Measurements from ENCODE around the gene VRTN. TPM values are rescaled to one million over a fixed set of nuclear protein-coding genes. Genes with fewer than 3 reads are reported as not detected.

VRTN gene
- total RNA-seq, 1 donor from 2014 or later: not detected

DNA sequence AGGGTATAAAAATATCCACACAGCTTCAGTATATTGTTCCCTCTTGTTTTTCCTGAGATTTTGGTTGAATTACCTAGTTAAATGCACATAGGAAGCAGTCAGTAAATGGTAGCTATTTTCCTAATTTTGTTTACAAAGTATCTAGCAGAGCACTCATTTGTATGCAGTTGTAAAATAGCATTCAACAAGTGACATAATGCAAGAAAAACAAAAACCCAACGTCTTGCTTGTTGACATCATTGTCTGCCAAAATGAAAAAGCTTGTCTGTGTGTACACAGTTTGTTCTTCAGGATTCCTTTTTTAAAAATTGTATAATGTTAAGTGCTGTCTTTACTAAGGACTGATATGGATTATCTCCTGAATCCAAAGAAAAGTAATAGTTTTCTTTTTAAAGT lies 2.7 kb downstream of the VRTN start:
- no peak overlapping the region for H3K4me3 ChIP-seq
- H3K9me3 ChIP-seq: no peaks in the 10 kb centered on the region
- no peaks in the 10 kb centered on the region for H3K4me1 ChIP-seq
- DNase-seq (no peak), ATAC-seq (no peak)
- no peak overlapping the region for H3K27ac ChIP-seq
- H3K27me3 ChIP-seq: peaks cover 2% of the 10 kb centered on the region
- H3K36me3 ChIP-seq: no peaks in the 10 kb centered on the region
- intact Hi-C loops (cut with DNase I): no loop called here
- TF ChIP-seq, protein P1, sequence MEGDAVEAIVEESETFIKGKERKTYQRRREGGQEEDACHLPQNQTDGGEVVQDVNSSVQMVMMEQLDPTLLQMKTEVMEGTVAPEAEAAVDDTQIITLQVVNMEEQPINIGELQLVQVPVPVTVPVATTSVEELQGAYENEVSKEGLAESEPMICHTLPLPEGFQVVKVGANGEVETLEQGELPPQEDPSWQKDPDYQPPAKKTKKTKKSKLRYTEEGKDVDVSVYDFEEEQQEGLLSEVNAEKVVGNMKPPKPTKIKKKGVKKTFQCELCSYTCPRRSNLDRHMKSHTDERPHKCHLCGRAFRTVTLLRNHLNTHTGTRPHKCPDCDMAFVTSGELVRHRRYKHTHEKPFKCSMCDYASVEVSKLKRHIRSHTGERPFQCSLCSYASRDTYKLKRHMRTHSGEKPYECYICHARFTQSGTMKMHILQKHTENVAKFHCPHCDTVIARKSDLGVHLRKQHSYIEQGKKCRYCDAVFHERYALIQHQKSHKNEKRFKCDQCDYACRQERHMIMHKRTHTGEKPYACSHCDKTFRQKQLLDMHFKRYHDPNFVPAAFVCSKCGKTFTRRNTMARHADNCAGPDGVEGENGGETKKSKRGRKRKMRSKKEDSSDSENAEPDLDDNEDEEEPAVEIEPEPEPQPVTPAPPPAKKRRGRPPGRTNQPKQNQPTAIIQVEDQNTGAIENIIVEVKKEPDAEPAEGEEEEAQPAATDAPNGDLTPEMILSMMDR (IDR thresholded peaks at IDR 0.05): no peak

DNA sequence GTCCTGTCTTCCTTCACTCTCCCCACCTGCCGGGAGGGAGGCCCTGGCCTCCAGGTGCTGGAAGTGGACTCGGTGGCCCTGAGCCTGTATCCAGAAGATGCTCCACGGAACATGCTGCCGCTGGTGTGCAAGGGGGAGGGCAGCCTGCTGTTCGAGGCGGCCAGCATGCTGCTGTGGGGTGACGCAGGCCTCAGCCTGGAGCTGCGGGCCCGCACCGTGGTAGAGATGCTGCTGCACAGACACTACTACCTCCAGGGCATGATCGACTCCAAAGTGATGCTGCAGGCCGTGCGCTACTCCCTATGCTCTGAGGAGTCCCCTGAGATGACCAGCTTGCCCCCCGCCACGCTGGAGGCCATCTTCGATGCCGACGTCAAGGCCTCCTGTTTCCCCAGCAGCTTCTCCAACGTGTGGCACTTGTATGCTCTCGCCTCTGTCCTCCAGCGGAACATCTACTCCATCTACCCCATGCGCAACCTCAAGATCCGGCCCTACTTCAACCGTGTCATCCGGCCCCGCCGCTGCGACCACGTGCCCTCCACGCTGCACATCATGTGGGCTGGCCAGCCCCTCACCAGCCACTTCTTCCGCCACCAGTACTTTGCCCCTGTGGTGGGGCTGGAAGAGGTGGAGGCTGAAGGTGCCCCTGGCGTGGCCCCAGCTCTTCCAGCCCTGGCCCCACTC lies 8.8 kb downstream of the VRTN start:
- H3K9me3 ChIP-seq: no peaks in the 10 kb centered on the region
- H3K4me3 ChIP-seq: no peak overlapping the region
- ATAC-seq (no peak), DNase-seq (peak; percentile 52)
- TF ChIP-seq, protein P1 (IDR thresholded peaks at IDR 0.05): no peak
- no peaks in the 10 kb centered on the region for H3K4me1 ChIP-seq
- H3K27me3 ChIP-seq: peaks cover 2% of the 10 kb centered on the region
- no peak overlapping the region for H3K27ac ChIP-seq
- no peaks in the 10 kb centered on the region for H3K36me3 ChIP-seq
- intact Hi-C loops (cut with DNase I): no loop called here

DNA sequence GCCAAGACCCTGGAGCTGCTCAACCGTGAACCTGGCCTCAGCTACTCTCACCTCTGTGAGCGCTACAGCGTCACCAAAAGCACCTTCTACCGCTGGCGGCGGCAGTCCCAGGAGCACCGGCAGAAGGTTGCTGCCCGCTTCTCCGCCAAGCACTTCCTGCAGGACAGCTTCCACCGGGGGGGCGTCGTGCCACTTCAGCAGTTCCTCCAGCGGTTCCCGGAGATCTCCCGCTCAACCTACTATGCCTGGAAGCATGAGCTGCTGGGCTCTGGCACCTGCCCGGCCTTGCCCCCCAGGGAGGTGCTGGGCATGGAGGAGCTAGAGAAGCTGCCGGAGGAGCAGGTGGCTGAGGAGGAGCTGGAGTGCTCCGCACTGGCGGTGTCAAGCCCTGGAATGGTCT lies 9.3 kb downstream of the VRTN start:
- Histone ChIP-seq H3K4me3 (no peak overlapping the region), H3K27ac (no peak overlapping the region), H3K27me3 (no peaks in the 10 kb centered on the region), H3K4me1 (no peaks in the 10 kb centered on the region), H3K36me3 (no peaks in the 10 kb centered on the region), H3K9me3 (no peaks in the 10 kb centered on the region)
- DNase-seq (peak; percentile 44), ATAC-seq (no peak)
- TF ChIP-seq, protein P1 (IDR thresholded peaks at IDR 0.05): no peak
- intact Hi-C loops (cut with DNase I): no loop called here

DNA sequence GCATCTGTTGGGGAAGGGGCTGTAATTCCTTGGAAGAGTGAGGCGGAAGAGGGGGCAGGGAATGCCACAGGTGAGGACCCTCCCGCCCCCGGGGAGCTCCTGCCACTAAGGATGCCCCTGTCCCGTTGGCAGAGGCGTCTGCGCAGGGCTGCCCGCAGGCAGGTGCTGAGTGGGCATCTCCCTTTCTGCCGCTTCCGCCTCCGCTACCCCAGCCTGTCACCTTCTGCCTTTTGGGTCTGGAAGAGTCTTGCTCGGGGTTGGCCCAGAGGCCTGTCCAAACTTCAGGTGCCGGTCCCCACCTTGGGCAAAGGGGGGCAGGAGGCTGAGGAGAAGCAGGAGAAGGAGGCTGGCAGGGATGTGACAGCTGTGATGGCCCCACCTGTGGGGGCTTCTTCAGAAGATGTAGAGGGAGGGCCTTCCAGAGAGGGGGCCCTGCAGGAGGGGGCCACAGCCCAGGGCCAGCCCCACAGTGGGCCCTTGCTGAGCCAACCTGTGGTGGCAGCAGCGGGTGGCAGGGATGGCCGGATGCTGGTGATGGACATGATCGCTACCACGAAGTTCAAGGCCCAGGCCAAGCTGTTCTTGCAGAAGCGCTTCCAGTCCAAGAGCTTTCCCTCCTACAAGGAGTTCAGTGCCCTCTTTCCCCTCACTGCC lies 10.0 kb downstream of the VRTN start:
- ATAC-seq (no peak), DNase-seq (peak; percentile 51)
- intact Hi-C loops (cut with DNase I): no loop called here
- no peak overlapping the region for H3K27ac ChIP-seq
- H3K4me1 ChIP-seq: no peaks in the 10 kb centered on the region
- H3K4me3 ChIP-seq: no peak overlapping the region
- TF ChIP-seq, protein P1 (IDR thresholded peaks at IDR 0.05): no peak
- no peaks in the 10 kb centered on the region for H3K9me3 ChIP-seq
- no peaks in the 10 kb centered on the region for H3K27me3 ChIP-seq
- H3K36me3 ChIP-seq: no peaks in the 10 kb centered on the region

DNA sequence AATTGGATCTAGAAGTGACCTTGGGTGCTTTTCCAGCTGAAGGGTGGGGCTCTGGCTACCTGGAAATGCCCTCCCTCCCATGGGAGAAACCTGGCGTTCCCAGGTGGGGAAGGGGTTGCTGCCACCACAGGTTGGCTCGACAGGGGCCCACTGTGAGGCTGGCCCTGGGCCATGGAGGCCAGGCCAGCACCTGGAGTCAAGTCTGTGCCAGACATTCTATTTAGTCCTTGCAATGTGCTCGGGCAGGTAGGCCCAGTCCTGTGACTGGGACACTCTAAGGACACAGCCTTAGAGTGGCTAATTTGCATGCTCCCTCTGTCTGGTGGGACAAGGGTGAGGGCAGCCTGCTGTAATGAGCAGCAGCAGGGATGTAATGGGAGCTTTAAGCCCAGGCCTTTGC lies 11.9 kb downstream of the VRTN start:
- no peaks in the 10 kb centered on the region for H3K9me3 ChIP-seq
- no peak overlapping the region for H3K27ac ChIP-seq
- intact Hi-C loops (cut with DNase I): loop anchor here (5.0 kb wide), 1 partner anchor 117 kb away; no protein-coding TSS in a partner anchor
- DNase-seq: peak; percentile 40
- no peak for ATAC-seq
- no peaks in the 10 kb centered on the region for H3K27me3 ChIP-seq
- TF ChIP-seq, protein P1 (IDR thresholded peaks at IDR 0.05): no peak
- no peak overlapping the region for H3K4me3 ChIP-seq
- H3K4me1 ChIP-seq: no peaks in the 10 kb centered on the region
- no peaks in the 10 kb centered on the region for H3K36me3 ChIP-seq
